GM12878 (cell line): Measurements from ENCODE around the gene HIP1. TPM values are rescaled to one million over a fixed set of nuclear protein-coding genes. Genes with fewer than 3 reads are reported as not detected.

Experiments used
- ATAC-seq: fragments of 200-7000 bp; cut with Tn5 transposase; 3 replicates; pipeline ENCODE4 v1.9.1; 2020; ENCODE audit warnings: mild to moderate bottlenecking, moderate library complexity
- BruUV-seq: library from RNA; stranded (reverse); fragments of 400-500 nt; replicated peaks from 2 replicates; lab custom pipeline; 2021; lab: Mats Ljungman, UMichigan
- CTCF ChIA-PET: fragments of 300-600 bp; sonication (Branson Sonifier 250); formaldehyde crosslinking; extraction: SDS; loops from one replicate; lab custom pipeline; 2021; ENCODE audit warnings: inconsistent platforms; lab: Yijun Ruan, JAX
- POLR2A ChIA-PET: fragments of 350-600 bp; formaldehyde crosslinking; extraction: SDS; loops from one replicate; lab custom pipeline; 2021; ENCODE audit warnings: inconsistent platforms; lab: Charles Lee
- RAD21 ChIA-PET: fragments of 300-600 bp; sonication (Branson Sonifier 250); formaldehyde crosslinking; loops from one replicate; lab custom pipeline; 2023; ENCODE audit warnings: antibody characterized with exemption; ENCODE audit not compliant: unreplicated experiment; lab: Charles Lee
- SMC1A ChIA-PET: fragments of 300-600 bp; sonication (Branson Sonifier 250); formaldehyde crosslinking; loops from one replicate; lab custom pipeline; 2023; ENCODE audit not compliant: unreplicated experiment, uncharacterized antibody; lab: Charles Lee
- DNase-seq: peaks from one replicate; pipeline ENCODE4 v3.0.0-alpha.2; 2011; ENCODE audit warnings: low read depth, low spot score
- FAIRE-seq: peaks from 3 replicates; lab custom pipeline; 2011; peaks lifted over from hg19 to GRCh38; lab: Jason Lieb, UNC
- H2AFZ ChIP-seq: 2 replicates; pipeline ENCODE4 v1.6.0; 2011; ENCODE audit warnings: low read depth, low read length, control low read depth; ENCODE audit not compliant: control insufficient read depth
- H3K27ac ChIP-seq: 2 replicates; pipeline ENCODE4 v1.5.1; 2011; ENCODE audit warnings: control low read depth; ENCODE audit not compliant: control insufficient read depth, insufficient read depth
- H3K27me3 ChIP-seq, 2 experiments: replicated peaks in 1 of 2; 2 replicates each; pipeline versions ENCODE4 v1.6.0 to v1.6.1; 2011; ENCODE audit warnings: low read length in 1 of 2; ENCODE audit not compliant: control insufficient read depth in 2 of 2, insufficient read depth in 2 of 2
- H3K36me3 ChIP-seq, 2 experiments: 2 replicates each; pipeline ENCODE4 v1.5.1; 2011; ENCODE audit warnings: low read length in 1 of 2; ENCODE audit not compliant: control insufficient read depth in 2 of 2, insufficient read depth in 2 of 2
- H3K4me1 ChIP-seq: 2 replicates; pipeline ENCODE4 v1.6.1; 2011; ENCODE audit warnings: mild to moderate bottlenecking, low read length, moderate library complexity, mixed read lengths; ENCODE audit not compliant: control insufficient read depth, insufficient read depth
- H3K4me2 ChIP-seq: 2 replicates; pipeline ENCODE4 v1.6.0; 2011; ENCODE audit warnings: control low read depth; ENCODE audit not compliant: control insufficient read depth, insufficient read depth
- H3K4me3 ChIP-seq: fragments of 200-600 bp; sonication (generic); 2 replicates; pipeline ENCODE4 v1.5.1; 2016
- H3K79me2 ChIP-seq: 2 replicates; pipeline ENCODE4 v1.6.0; 2011; ENCODE audit warnings: low read length; ENCODE audit not compliant: control insufficient read depth, insufficient read depth
- H3K9ac ChIP-seq: 2 replicates; pipeline ENCODE4 v1.8.0; 2011; ENCODE audit warnings: low read length, control low read depth, mixed read lengths; ENCODE audit not compliant: control insufficient read depth, insufficient read depth
- H3K9me3 ChIP-seq: replicated peaks from 3 replicates; pipeline ENCODE4 v1.5.1; 2011; ENCODE audit warnings: mild to moderate bottlenecking, low read length; ENCODE audit not compliant: control insufficient read depth, insufficient read depth
- H4K20me1 ChIP-seq: 2 replicates; pipeline ENCODE4 v1.6.0; 2011; ENCODE audit not compliant: control insufficient read depth, insufficient read depth
- CBFB ChIP-seq: IDR thresholded peaks from 2 replicates; pipeline ENCODE4 v1.6.1; 2016; ENCODE audit warnings: antibody characterized with exemption, low read depth
- EED ChIP-seq: sonication (generic); IDR thresholded peaks from 2 replicates; pipeline ENCODE4 v1.6.1; 2016; ENCODE audit warnings: antibody characterized with exemption, low read depth
- IKZF1 ChIP-seq: fragments of 450-650 bp; conservative IDR thresholded peaks from 2 replicates; pipeline ENCODE4 v1.6.1; 2017; ENCODE audit warnings: antibody characterized with exemption, mild to moderate bottlenecking
- IKZF2 ChIP-seq, 2 experiments: fragments of 450-650 bp; IDR thresholded peaks; 2 replicates each; pipeline ENCODE4 v1.6.1; 2017; ENCODE audit warnings: mild to moderate bottlenecking in 2 of 2, moderate library complexity in 2 of 2
- NBN ChIP-seq: fragments of 450-650 bp; IDR thresholded peaks from 2 replicates; pipeline ENCODE4 v1.6.1; 2016
- RUNX3 ChIP-seq: IDR thresholded peaks from 2 replicates; pipeline ENCODE4 v1.6.1; 2012; ENCODE audit warnings: low read length, inconsistent platforms
- SPI1 ChIP-seq: IDR thresholded peaks from 2 replicates; pipeline ENCODE4 v1.6.1; 2011; ENCODE audit warnings: low read depth, mild to moderate bottlenecking, low read length, moderate library complexity, borderline replicate concordance; ENCODE audit not compliant: insufficient read depth
- SUZ12 ChIP-seq: fragments of 200-600 bp; sonication (generic); IDR thresholded peaks from one replicate; pipeline ENCODE4 v1.6.1; 2018; ENCODE audit warnings: antibody characterized with exemption, mild to moderate bottlenecking; ENCODE audit not compliant: unreplicated experiment
- WGBS: methylation state at CpG from one replicate; pipeline ENCODE4 v1.1.6; 2016; ENCODE audit warnings: low lambda C conversion rate; ENCODE audit not compliant: insufficient replicate concordance, insufficient coverage; ENCODE audit errors: missing lambda C conversion rate; 5-methylcytosine and 5-hydroxymethylcytosine counted together
- in situ Hi-C: fragments of 300-500 bp; cut with MboI; formaldehyde crosslinking; loops from 9 replicates; pipeline ENCODE4 v1.14.3; 2018; ENCODE audit warnings: mixed read lengths
- intact Hi-C: fragments of 100-400 bp; cut with micrococcal nuclease; formaldehyde crosslinking; loops from one replicate; pipeline ENCODE4 v1.14.2; 2022; ENCODE audit not compliant: unreplicated experiment
- polyA plus RNA-seq, 11 experiments: library from polyadenylated mRNA; depleted of rRNA in 4 of 11; unstranded in 6 of 11; stranded (reverse) in 5 of 11; fragments of >200 nt; fragmentation: Nextera tagmentation in 4 of 11; fragmentation: Illumina TruSeq in 1 of 11; extraction: Ambion mirVana in 4 of 11; extraction: Trizol in 1 of 11; gene quantifications; 1 replicate in 1 of 11; 2 replicates in 10 of 11; pipeline versions ENCODE4 v1.2.1 to v1.2.3, GENCODE V29; 2011 to 2016; ENCODE audit warnings: inconsistent platforms in 2 of 11, missing spikeins in 2 of 11, low read depth in 1 of 11
- total RNA-seq, 4 experiments: library from RNA; depleted of rRNA in 3 of 4; stranded (reverse); fragments of >200 nt in 3 of 4; fragmentation: Illumina TruSeq in 1 of 4; extraction: Trizol in 1 of 4; gene quantifications; 2 replicates each; pipeline versions ENCODE4 v1.2.1 to v1.2.3, GENCODE V29; 2013 to 2021
- TF ChIP-seq, protein P1 (sequence below): IDR thresholded peaks from 2 replicates; pipeline ENCODE4 v1.6.1; 2011; ENCODE audit warnings: borderline replicate concordance, low read depth, mild to moderate bottlenecking, moderate library complexity, mixed read lengths, low read length; ENCODE audit not compliant: insufficient read depth; ENCODE audit errors: extremely low read length

HIP1 gene
- total and polyA plus RNA-seq, 10 of the 15 experiments (the other 5 are each of a cell fraction or from before 2014, with no cell fraction given) = 1.2 to 9.7 (median 3.2) TPM

DNA sequence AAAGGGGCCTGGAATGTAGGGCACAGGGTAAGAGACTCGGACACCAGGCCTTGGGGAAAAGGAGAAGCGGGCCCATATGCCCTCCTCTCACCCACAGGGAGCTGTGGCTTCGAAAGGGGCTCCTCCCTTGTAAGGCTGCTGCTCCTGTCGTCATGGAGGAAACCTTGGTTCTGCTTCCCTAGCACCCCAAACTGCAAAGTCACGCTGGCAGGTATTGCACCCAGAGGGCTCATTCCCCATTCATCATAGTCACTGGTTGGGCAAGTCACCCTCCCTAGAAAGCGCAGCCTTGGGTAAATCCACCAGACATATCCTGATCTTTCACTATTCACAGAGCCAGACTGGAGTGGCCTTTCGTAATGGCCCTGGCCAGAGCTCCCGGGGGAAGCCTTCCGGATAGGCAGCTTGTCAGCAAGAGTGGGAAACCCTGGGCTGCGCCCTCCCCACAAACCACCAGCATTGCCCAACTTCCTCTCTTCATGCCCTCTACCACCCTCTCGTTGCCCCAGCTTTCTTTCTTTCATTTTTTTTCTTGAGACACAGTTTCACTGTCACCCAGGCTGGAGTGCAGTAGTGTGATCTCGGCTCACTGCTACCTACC lies 121.0 kb downstream of the HIP1 start:
- no peak overlapping the region for H3K9ac ChIP-seq
- no peaks in the 10 kb centered on the region for H3K79me2 ChIP-seq
- H3K27me3 ChIP-seq = no peaks in the 10 kb centered on the region
- 29% methylated on average over 12 of the region's 12 CpGs for WGBS
- CTCF ChIA-PET = interaction anchor here (0.6 to 1.6 kb wide), 2 partner anchors 55 to 145 kb away, joined by 3 to 7 read pairs; no protein-coding TSS in a partner anchor
- ATAC-seq (peak; percentile 63), DNase-seq (peak; percentile 40), FAIRE-seq (no peak)
- POLR2A ChIA-PET = interaction anchor here (0.6 kb wide), 1 partner anchor 33 kb away, joined by 6 read pairs; no protein-coding TSS in a partner anchor
- in situ Hi-C loops = no loop called here
- H3K36me3 ChIP-seq = no peaks in the 10 kb centered on the region
- no peak overlapping the region for H3K27ac ChIP-seq
- SMC1A ChIA-PET = interaction anchor here (1.2 to 1.3 kb wide), 2 partner anchors 12 to 144 kb away, joined by 3 to 5 read pairs; no protein-coding TSS in a partner anchor
- intact Hi-C loops = no loop called here
- H4K20me1 ChIP-seq = no peaks in the 10 kb centered on the region
- peak overlapping the region; percentile 73 for H2AFZ ChIP-seq
- BruUV-seq = no TSS peak
- peak overlapping the region; percentile 24 for H3K4me2 ChIP-seq
- H3K4me3 ChIP-seq = no peak overlapping the region
- no peaks in the 10 kb centered on the region; the same call in 2 of the 3 replicates for H3K9me3 ChIP-seq
- RAD21 ChIA-PET = interaction anchor here (0.9 to 1.5 kb wide), 2 partner anchors 24 to 145 kb away, joined by 3 to 4 read pairs; no protein-coding TSS in a partner anchor
- peak; percentile 27 to 37; a peak in 2 of 4 replicates for TF ChIP-seq IKZF2 (IDR thresholded peaks at IDR 0.05)
- peak; percentile 50; the same call in 1 of the 2 replicates for TF ChIP-seq NBN
- 0 out of 2 replicates have a peak, but pooled peaks have one; percentile 22 for TF ChIP-seq CBFB
- TF ChIP-seq SUZ12 = no peak
- peak; percentile 33; the same call in 1 of the 2 replicates for TF ChIP-seq SPI1
- peak; percentile 47; the same call in 1 of the 2 replicates for TF ChIP-seq RUNX3
- TF ChIP-seq EED = peak; percentile 16; the same call in 1 of the 2 replicates
- TF ChIP-seq, protein P1, sequence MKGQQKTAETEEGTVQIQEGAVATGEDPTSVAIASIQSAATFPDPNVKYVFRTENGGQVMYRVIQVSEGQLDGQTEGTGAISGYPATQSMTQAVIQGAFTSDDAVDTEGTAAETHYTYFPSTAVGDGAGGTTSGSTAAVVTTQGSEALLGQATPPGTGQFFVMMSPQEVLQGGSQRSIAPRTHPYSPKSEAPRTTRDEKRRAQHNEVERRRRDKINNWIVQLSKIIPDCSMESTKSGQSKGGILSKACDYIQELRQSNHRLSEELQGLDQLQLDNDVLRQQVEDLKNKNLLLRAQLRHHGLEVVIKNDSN = no peak
- TF ChIP-seq IKZF1 = peak; percentile 31; the same call in 1 of the 2 replicates
- H3K4me1 ChIP-seq = peaks cover 26% of the 10 kb centered on the region
